Skeletal muscle cell (primary cell): ENCODE results near the gene DNLZ.

ENCODE experiments used
- DNase-seq: peaks from one replicate; pipeline ENCODE4 v3.0.0-alpha.2; 2010; ENCODE audit warnings: low read depth
- H3K4me3 ChIP-seq: 2 replicates; pipeline ENCODE4 v1.5.1; 2011; ENCODE audit warnings: low read depth, mild to moderate bottlenecking, control low read depth, low read length, moderate library complexity

DNLZ gene

DNA sequence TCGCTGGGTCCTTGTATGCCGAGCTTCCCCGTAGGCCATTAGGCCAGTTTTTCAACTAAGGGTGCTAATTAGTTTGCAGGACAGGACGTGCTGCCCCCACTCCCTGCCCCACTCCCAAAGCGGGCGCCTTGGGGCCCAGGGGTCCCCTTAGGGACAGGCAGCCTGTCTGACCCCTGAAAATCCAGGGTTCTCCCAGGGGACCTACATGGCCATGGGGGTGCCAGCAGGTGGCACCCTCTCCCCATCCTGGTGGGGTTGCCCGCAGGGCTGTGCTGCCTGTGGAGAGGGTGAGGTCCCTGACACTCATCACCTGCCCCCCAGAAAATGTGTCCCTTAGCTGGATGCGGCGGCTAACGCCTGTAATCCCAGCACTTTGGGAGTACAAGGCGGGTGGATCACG, 51.1 kb downstream of the DNLZ start:
- H3K4me3 ChIP-seq: no peak overlapping the region
- DNase-seq: no peak

DNA sequence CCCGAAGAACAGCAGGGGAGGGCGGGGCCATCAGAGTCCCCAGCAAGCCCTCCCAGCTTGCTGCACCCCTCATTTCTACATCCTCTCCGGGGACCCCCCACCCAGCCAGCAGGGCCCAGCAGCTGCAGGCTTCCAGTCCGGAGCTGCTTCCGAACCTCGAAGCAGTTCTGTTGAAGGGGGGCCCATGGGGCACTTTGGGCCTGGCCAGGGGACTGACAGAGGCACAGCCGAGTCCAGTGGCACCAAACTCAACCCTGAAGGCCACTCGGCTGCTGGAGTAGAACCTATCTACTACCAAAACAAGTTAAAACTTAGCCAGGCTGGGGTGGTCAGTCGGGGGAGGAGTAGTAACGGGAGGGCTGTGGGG, 51.6 kb downstream of the DNLZ start:
- DNase-seq: no peak
- H3K4me3 ChIP-seq: no peak overlapping the region

DNA sequence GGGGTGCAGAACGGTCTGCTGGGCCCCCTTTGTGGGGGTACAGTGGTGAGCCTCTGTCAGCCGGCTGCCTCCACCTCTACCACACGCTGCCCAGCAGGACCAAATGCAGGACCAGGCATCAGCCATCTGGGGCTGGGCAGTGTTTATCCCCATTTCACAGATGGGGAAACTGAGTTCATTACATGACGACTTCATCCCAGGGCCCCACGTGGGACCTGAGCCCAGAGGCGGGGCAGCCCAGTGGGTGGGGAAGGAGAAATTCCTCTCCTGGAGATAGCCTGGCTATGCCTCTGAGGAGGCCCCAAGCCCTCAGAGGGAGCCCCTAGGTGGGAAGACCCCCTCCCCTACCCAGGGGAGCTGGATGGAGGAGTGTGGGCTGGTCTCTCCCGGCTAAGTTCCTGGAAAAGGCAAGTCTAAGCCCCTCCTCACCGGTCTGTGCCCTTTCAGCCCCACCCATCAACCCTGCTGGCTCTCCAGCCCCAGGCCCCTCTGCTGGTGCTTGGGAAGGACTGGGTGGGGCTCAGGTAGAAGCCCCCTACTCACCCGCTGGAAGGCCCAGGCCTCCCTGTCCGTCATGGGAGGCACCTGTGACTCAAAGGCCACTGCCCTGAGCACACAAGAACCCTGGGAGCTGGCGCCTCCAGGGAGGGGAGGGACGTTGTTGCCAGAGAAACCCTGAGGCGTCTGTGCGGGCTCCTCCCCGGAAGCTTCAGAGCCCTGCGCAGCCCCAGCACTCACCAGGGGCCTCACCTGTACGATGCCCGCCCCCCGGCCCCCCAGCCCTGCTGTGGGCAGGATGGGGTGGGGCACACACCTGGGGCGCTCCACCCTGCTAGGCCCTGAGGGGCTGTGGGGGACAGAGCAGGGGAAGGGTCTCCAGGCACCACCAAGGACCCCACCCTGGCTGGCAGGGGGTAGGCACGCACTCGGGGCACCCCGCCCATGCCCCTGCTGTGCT, 52.2 kb downstream of the DNLZ start:
- no peak for DNase-seq
- no peak overlapping the region for H3K4me3 ChIP-seq

- no peak for DNase-seq
- no peak overlapping the region for H3K4me3 ChIP-seq
Observed at GRCh38 chr9:136310273-136311030, 53.1 kb downstream of the DNLZ start.

DNA sequence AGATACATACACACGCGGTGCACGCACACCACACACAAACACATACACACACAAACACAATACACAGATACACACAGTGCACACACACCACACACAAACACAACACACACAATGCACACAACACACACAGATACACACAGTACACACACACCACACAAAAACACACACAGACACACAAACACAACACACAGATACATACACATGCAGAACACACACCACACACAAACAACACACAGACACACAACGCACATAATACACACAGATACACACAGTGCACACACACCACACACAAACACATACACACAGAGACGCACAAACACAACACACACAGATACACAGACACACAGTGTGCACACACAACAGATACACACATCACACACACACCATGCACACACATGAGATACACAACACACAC, 53.7 kb downstream of the DNLZ start:
- DNase-seq: no peak
- H3K4me3 ChIP-seq: no peak overlapping the region
